HG02610 (cell line): ENCODE results near the gene NRXN2.

Experiments
- ATAC-seq: cut with Tn5 transposase; IDR thresholded peaks from one replicate; pipeline ENCODE4 v1.9.1; 2021; ENCODE audit warnings: mild to moderate bottlenecking, moderate library complexity; ENCODE audit not compliant: unreplicated experiment

Gene NRXN2

GRCh38 chr11:64609436-64610047 lies 113.5 kb downstream of the NRXN2 start:
- ATAC-seq: no peak

- ATAC-seq: no peak
Observed at GRCh38 chr11:64608636-64609035, 114.4 kb downstream of the NRXN2 start.

- no peak for ATAC-seq
Observed at GRCh38 chr11:64608046-64608445, 115.0 kb downstream of the NRXN2 start.

- ATAC-seq: no peak
Observed at GRCh38 chr11:64607381-64607985, 115.5 kb downstream of the NRXN2 start.

GRCh38 chr11:64606796-64607380 lies 116.1 kb downstream of the NRXN2 start:
- ATAC-seq: no peak

GRCh38 chr11:64605656-64606585 lies 117.1 kb downstream of the NRXN2 start:
- no peak for ATAC-seq

- no peak for ATAC-seq
Observed at GRCh38 chr11:64605244-64605560, 117.8 kb downstream of the NRXN2 start.

GRCh38 chr11:64604458-64605243 lies 118.3 kb downstream of the NRXN2 start:
- ATAC-seq: no peak

- ATAC-seq: no peak
Observed at GRCh38 chr11:64603411-64604110, 119.4 kb downstream of the NRXN2 start.

GRCh38 chr11:64602466-64603070 lies 120.4 kb downstream of the NRXN2 start:
- ATAC-seq: no peak

GRCh38 chr11:64601605-64602465 lies 121.2 kb downstream of the NRXN2 start:
- ATAC-seq: no peak

- ATAC-seq: no peak
Observed at GRCh38 chr11:64600281-64600992, 122.6 kb downstream of the NRXN2 start.

- no peak for ATAC-seq
Observed at GRCh38 chr11:64599698-64600211, 123.2 kb downstream of the NRXN2 start.

- ATAC-seq: no peak
Observed at GRCh38 chr11:64598797-64599697, 124.0 kb downstream of the NRXN2 start.

GRCh38 chr11:64598106-64598796 lies 124.7 kb downstream of the NRXN2 start:
- no peak for ATAC-seq

GRCh38 chr11:64597671-64598101 lies 125.3 kb downstream of the NRXN2 start:
- ATAC-seq: no peak
